ENCODE measurements around the gene GALNT10. TPM values are rescaled to one million over a fixed set of nuclear protein-coding genes. Genes with fewer than 3 reads are reported as not detected.

The GALNT10 gene
- total and polyA plus RNA-seq, 2 donors from 2014 or later = 13.0 to 44.3 TPM

DNA sequence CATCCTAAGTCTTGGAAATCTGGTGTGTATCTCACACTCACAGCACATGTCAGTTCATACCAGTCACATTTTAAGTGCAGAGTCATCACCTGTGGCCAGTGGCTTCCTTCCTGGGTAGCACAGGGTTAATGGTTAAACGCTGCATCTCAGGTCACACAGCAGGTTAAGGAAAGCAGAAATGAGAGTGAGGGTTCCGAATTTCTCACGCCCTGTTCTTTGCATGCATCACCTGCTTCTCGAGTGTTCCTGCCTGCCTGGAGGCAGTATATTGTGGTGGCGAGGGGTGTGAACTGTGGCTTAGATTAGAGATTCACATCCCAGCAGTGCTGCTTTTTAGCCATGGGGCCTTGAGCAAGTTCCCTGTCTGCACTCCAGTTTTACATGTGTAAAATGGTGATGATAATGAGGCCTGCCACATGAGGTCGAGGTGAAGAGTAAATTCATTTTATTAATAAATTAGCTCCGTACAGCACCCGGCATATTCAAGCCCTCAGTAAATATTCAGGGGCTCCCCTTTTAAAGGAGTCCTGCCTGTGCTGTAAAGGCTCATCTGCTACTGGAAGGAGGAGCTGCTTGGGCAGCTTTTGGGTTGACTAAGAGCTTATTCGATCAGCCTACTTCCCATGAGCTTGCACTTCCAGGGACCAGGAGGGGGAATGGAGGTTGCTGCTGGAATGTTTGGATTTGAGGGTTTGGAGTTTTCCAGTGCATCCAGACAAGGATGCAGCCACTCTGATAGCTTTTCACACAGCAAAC is 194.1 kb downstream of the GALNT10 start:
- no peaks in the 10 kb centered on the region for H3K9me3 ChIP-seq (ENCODE audit: control insufficient read depth in 2 of 3, insufficient read depth in 1 of 3, low read length in 3 of 3)
- H3K27me3 ChIP-seq (ENCODE audit: control insufficient read depth, insufficient read depth, low read length) = no peaks in the 10 kb centered on the region
- H3K4me1 ChIP-seq (ENCODE audit: control insufficient read depth in 2 of 3, insufficient read depth in 2 of 3, low read depth in 1 of 3, low read length in 3 of 3) = peaks cover 0 to 15% (median 13%) of the 10 kb centered on the region in 3 donors
- peak in 3 of 5 donors; percentile 53 to 73 (median 66) for DNase-seq
- peaks cover 0 to 3% (median 0%) of the 10 kb centered on the region in 3 donors for H3K36me3 ChIP-seq (ENCODE audit: control insufficient read depth in 2 of 3, insufficient read depth in 3 of 3, low read length in 3 of 3)
- intact Hi-C loops (cut with DNase I) = no loop called here
- H3K9ac ChIP-seq (ENCODE audit: low read length in 3 of 3) = no peak overlapping the region
- no peak overlapping the region for H3K27ac ChIP-seq (ENCODE audit: low read depth in 2 of 2, low read length in 2 of 2)
- no peak for FAIRE-seq
- TF ChIP-seq, protein P1, sequence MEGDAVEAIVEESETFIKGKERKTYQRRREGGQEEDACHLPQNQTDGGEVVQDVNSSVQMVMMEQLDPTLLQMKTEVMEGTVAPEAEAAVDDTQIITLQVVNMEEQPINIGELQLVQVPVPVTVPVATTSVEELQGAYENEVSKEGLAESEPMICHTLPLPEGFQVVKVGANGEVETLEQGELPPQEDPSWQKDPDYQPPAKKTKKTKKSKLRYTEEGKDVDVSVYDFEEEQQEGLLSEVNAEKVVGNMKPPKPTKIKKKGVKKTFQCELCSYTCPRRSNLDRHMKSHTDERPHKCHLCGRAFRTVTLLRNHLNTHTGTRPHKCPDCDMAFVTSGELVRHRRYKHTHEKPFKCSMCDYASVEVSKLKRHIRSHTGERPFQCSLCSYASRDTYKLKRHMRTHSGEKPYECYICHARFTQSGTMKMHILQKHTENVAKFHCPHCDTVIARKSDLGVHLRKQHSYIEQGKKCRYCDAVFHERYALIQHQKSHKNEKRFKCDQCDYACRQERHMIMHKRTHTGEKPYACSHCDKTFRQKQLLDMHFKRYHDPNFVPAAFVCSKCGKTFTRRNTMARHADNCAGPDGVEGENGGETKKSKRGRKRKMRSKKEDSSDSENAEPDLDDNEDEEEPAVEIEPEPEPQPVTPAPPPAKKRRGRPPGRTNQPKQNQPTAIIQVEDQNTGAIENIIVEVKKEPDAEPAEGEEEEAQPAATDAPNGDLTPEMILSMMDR (IDR thresholded peaks at IDR 0.05; ENCODE audit: borderline replicate concordance, extremely low read depth, insufficient read depth) = no peak
- H3K4me3 ChIP-seq (ENCODE audit: low read length in 3 of 3) = peak overlapping the region in 1 of 3 donors; percentile 21

DNA sequence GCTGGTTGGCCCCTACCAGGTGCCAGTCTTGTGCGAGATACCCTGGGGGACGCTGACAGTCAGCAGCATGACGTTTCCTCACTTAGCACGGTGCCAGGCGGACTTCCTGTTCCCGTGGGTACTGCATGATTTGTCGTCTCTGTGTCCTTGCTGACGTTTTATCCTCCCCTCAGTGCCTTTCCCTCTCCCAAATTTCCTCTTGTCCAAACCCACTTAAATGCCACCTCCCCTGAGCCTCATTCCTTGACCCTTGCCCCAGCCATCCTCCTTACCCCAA is 194.6 kb downstream of the GALNT10 start:
- Histone ChIP-seq H3K27me3 (ENCODE audit: control insufficient read depth, insufficient read depth, low read length) (no peaks in the 10 kb centered on the region), H3K4me3 (ENCODE audit: low read length in 3 of 3) (peak overlapping the region in 1 of 3 donors; percentile 21), H3K36me3 (ENCODE audit: control insufficient read depth in 2 of 3, insufficient read depth in 3 of 3, low read length in 3 of 3) (peaks cover 0 to 3% (median 0%) of the 10 kb centered on the region in 3 donors), H3K9ac (ENCODE audit: low read length in 3 of 3) (no peak overlapping the region), H3K27ac (ENCODE audit: low read depth in 2 of 2, low read length in 2 of 2) (no peak overlapping the region), H3K9me3 (ENCODE audit: control insufficient read depth in 2 of 3, insufficient read depth in 1 of 3, low read length in 3 of 3) (no peaks in the 10 kb centered on the region), H3K4me1 (ENCODE audit: control insufficient read depth in 2 of 3, insufficient read depth in 2 of 3, low read depth in 1 of 3, low read length in 3 of 3) (peaks cover 0 to 15% (median 13%) of the 10 kb centered on the region in 3 donors)
- intact Hi-C loops (cut with DNase I) = no loop called here
- TF ChIP-seq, protein P1 (IDR thresholded peaks at IDR 0.05; ENCODE audit: borderline replicate concordance, extremely low read depth, insufficient read depth) = no peak
- DNase-seq (no peak), FAIRE-seq (no peak)

DNA sequence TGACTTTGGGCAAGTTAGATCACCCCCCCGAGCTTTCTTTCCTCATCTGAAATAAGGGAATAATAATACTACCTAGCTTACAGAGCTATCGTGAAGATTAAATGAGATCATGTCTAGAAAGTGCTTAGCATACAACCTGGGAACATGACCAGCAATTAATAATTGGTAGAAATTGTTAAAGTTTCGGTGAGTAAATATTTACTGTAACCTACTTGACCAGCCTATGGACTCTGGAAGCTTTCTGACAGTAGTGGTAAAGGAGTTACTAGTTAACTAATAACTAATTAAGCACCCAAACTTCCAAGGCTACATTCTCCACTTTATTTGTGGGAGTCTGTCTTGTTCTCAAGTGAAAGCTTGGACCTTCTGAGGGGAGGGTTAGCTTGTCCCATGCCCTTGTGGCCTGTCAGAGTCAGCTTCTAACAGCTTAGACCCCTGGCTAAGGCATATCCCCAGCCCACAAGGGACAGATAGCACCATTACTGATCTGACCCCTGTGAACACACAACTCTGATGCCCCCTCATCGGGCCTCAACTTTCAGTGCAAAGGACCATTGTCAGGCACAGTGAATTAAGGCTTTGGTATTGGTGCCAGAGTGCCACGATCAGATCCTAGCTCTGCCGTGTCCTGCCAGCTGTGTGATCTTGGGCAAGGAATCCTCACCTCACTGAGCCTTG is 196.6 kb downstream of the GALNT10 start:
- Histone ChIP-seq H3K4me3 (ENCODE audit: low read length in 3 of 3) (no peak overlapping the region), H3K4me1 (ENCODE audit: control insufficient read depth in 2 of 3, insufficient read depth in 2 of 3, low read depth in 1 of 3, low read length in 3 of 3) (peaks cover 0 to 15% (median 13%) of the 10 kb centered on the region in 3 donors), H3K27ac (ENCODE audit: low read depth in 2 of 2, low read length in 2 of 2) (peak overlapping the region; percentile 30 to 53), H3K36me3 (ENCODE audit: control insufficient read depth in 2 of 3, insufficient read depth in 3 of 3, low read length in 3 of 3) (peaks cover 0 to 3% (median 2%) of the 10 kb centered on the region in 3 donors), H3K9me3 (ENCODE audit: control insufficient read depth in 2 of 3, insufficient read depth in 1 of 3, low read length in 3 of 3) (no peaks in the 10 kb centered on the region), H3K9ac (ENCODE audit: low read length in 3 of 3) (no peak overlapping the region), H3K27me3 (ENCODE audit: control insufficient read depth, insufficient read depth, low read length) (no peaks in the 10 kb centered on the region)
- DNase-seq = peak in 2 of 5 donors; percentile 26 to 35
- no peak for FAIRE-seq
- TF ChIP-seq, protein P1 (IDR thresholded peaks at IDR 0.05; ENCODE audit: borderline replicate concordance, extremely low read depth, insufficient read depth) = no peak
- intact Hi-C loops (cut with DNase I) = no loop called here
